ENCODE measurements around the gene HOXC6. TPM values are rescaled to one million over a fixed set of nuclear protein-coding genes. Genes with fewer than 3 reads are reported as not detected.

HOXC6 gene
- total RNA-seq, 4 donors from 2014 or later: 0.23 to 0.42 (median 0.32) TPM; not detected in 1

DNA sequence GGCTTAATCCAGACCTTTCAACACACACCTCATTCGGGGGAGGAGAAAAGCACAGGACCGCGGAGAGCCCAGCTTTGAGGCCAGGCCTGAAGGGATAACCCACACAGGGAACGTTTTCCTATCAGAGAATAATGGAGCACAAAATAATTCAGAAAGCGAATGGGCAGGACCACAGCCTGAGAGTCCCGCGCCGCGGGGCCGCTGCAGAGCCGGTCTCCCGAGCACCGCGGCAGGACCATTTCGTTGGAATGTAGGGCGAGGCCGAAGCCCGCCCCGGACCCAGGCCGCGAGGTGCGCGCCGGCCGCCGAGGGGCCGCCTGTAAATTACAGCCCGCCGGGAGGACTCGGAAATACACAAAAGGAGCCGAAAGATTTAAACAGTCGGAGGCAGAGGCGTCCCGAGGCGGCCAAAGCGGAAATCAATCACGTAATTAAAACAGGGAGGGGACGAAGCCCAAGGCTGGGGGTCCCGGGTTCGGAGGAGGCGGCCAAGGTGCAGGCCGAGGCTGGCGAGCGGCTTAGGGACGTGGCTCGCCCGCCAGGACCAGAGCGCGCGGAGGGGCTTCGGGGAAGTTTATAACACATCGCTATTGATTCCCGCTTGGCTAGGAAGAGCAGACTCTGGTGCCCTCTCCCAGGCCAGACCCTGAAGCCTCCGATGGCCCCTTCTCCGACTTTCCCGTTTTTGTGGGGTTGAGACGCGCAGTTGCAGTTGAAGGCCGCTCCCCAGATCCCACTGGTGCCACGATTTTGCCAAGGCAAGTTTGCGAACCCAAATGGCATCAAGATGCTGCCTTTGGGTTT is 19.1 kb downstream of the HOXC6 start:
- peak overlapping the region; percentile 22 to 38 (median 30) for H3K4me3 ChIP-seq
- 41% methylated on average over 49 of the region's 61 CpGs for WGBS
- no peak for DNase-seq (ENCODE audit: extremely low spot score)
- no peak overlapping the region for H3K27ac ChIP-seq (replicated peaks in 1 of 4)
- TF ChIP-seq CTCF (IDR thresholded peaks at IDR 0.05) (no peak), EP300 (IDR thresholded peaks at IDR 0.05) (no peak)
- no peaks in the 10 kb centered on the region for H3K9me3 ChIP-seq
- no peaks in the 10 kb centered on the region for H3K36me3 ChIP-seq
- intact Hi-C loops (cut with DNase I): no loop called here
- peaks cover 0 to 51% (median 2%) of the 10 kb centered on the region in 4 donors for H3K27me3 ChIP-seq
- H3K4me1 ChIP-seq: peaks cover 5 to 25% (median 24%) of the 10 kb centered on the region in 4 donors

DNA sequence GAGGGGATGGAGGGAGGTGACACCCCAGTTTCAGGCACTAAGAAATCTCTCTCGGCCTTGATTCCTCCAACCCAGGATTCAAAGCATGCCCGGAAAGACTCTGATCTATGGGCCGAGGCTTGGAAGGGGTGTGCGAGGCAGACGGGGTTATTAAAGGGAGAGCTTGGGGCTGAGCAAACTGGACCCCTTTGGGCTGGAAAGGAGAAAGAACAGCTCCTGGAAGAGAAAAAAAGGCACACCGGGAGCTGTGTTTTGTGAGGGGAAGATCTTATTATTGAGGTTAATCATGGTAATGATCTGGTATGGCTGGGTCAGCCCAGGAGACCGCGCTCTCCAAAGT is 19.7 kb downstream of the HOXC6 start:
- no peaks in the 10 kb centered on the region for H3K9me3 ChIP-seq
- H3K4me1 ChIP-seq: peaks cover 11 to 31% (median 29%) of the 10 kb centered on the region in 4 donors
- no peak overlapping the region for H3K27ac ChIP-seq (replicated peaks in 1 of 4)
- H3K4me3 ChIP-seq: no peak overlapping the region
- 82% methylated on average over 8 of the region's 8 CpGs for WGBS
- TF ChIP-seq POLR2AphosphoS5 (IDR thresholded peaks at IDR 0.05) (no peak), CTCF (IDR thresholded peaks at IDR 0.05) (no peak), POLR2A (IDR thresholded peaks at IDR 0.05; ENCODE audit: low read depth) (no peak), EP300 (IDR thresholded peaks at IDR 0.05) (no peak)
- DNase-seq (ENCODE audit: extremely low spot score): no peak
- H3K36me3 ChIP-seq: no peaks in the 10 kb centered on the region
- intact Hi-C loops (cut with DNase I): no loop called here
- H3K27me3 ChIP-seq: peaks cover 0 to 51% (median 2%) of the 10 kb centered on the region in 4 donors

DNA sequence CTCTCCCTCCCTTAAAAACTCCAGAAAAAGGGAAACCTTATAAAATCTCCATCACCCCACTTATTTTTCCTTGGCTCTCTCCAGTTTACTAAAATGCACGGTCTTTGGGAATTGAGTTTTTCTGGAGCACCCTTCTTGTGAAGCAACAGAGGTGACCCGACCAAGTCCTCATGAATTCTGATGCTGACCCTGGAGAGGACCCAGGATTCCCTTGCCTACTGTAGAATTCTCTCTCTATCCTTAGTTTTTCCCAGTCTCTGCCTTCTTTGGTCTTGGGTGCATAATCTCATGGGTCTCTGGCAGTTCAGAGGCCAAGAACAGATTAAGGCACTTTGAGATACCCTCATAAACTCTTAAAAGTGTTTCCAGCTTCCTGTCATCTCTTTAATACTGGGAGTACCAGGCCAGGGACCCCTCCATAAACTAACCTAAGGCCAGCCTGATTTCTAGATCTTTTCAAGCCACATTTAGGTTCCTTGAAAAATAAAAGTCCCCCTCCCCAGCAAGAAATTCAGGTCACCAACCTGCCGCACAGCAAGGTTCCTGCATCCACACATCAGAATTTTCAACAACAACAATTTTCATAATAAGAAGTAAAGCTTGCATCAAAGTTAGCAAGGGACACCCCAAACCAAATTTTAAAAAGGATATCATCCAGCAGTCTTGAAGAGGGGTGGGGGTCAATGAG is 20.3 kb downstream of the HOXC6 start:
- TF ChIP-seq CTCF (IDR thresholded peaks at IDR 0.05): no peak
- TF ChIP-seq POLR2A (IDR thresholded peaks at IDR 0.05; ENCODE audit: low read depth): no peak
- no peak for TF ChIP-seq EP300 (IDR thresholded peaks at IDR 0.05)
- no peak for TF ChIP-seq POLR2AphosphoS5 (IDR thresholded peaks at IDR 0.05)
- Histone ChIP-seq H3K27ac (replicated peaks in 1 of 4) (no peak overlapping the region), H3K36me3 (no peaks in the 10 kb centered on the region), H3K4me1 (peaks cover 17 to 35% (median 33%) of the 10 kb centered on the region in 4 donors), H3K9me3 (no peaks in the 10 kb centered on the region), H3K27me3 (peaks cover 0 to 52% (median 2%) of the 10 kb centered on the region in 4 donors), H3K4me3 (no peak overlapping the region)
- intact Hi-C loops (cut with DNase I): no loop called here
- no peak for DNase-seq (ENCODE audit: extremely low spot score)
- 75% methylated on average over 3 of the region's 3 CpGs for WGBS

DNA sequence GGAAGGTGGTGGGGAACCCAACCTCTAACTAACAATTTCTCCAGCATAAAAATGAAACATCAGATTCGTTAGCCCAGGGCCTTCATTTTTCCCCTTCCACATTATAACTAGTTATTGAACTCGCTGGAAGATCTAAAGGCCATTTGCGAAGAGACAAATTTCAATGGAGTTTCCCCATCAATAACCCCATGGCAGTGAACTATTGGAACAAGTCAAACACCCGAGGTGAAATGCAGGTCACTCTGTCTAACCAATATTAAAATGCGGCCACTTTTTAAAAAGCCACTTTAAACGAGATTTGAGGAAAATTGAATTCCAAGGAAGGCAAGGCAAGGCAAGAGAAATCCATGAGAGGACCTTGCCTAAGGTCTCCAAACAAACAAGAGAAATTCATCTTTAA is 20.9 kb downstream of the HOXC6 start:
- Histone ChIP-seq H3K27me3 (peaks cover 0 to 57% (median 2%) of the 10 kb centered on the region in 4 donors), H3K9me3 (no peaks in the 10 kb centered on the region), H3K27ac (replicated peaks in 1 of 4) (no peak overlapping the region), H3K4me1 (peaks cover 17 to 38% (median 33%) of the 10 kb centered on the region in 4 donors), H3K36me3 (no peaks in the 10 kb centered on the region), H3K4me3 (no peak overlapping the region)
- no peak for DNase-seq (ENCODE audit: extremely low spot score)
- TF ChIP-seq POLR2A (IDR thresholded peaks at IDR 0.05; ENCODE audit: low read depth) (no peak), EP300 (IDR thresholded peaks at IDR 0.05) (no peak), CTCF (IDR thresholded peaks at IDR 0.05) (no peak), POLR2AphosphoS5 (IDR thresholded peaks at IDR 0.05) (no peak)
- intact Hi-C loops (cut with DNase I): no loop called here
- 75% methylated on average over 6 of the region's 6 CpGs for WGBS

Measured in esophagus muscularis mucosa (tissue), 4 donors.